ENCODE results near the gene KMT2C.
"Not testable (repeated sequence)": the region's sequence is repeated elsewhere in the genome, so short reads cannot be mapped to it uniquely, and the experiment has no call there.

The KMT2C gene

DNA sequence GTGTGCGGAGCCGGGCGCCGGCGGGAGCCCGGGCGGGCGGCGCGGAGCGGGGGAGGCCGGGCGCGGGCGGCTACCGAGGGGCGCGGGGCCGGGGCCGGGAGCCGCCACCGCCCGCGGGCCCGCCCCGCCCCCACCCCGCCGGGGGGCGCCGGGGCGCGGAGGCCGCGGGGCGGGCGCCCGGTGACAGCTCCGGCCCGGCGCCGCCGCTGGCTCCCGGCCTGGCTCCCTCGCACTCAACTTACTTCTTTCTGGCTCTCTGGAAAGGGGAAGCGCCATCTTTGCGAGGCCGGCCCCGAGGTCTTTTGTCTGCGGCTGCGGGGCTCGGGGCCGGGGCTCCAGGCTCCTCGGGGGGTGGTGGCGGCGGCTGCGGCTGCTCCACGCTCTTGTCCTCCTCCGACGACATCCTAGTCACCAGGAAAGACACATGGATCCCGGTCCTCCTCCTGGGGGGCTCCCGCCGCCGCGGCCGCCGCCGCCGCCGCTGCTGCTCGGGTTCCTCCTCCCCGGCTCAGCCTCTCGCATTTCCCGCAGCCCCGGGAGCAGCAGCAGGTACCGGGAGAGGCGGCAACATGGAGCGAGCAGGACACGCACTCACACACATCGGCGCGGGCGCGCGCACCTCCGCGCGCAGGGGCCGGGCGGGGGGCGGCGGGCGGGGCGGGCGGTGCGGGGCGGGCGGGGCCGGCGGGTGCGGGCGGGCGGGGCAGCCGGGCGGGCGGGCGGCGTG lies at the start of gene KMT2C:
KMT2C (minus strand) TSS at position 620 of the 727 bp plus-strand sequence; CDS start at position 403, 217 bp downstream.
- peak; percentile 86 for DNase-seq

DNA sequence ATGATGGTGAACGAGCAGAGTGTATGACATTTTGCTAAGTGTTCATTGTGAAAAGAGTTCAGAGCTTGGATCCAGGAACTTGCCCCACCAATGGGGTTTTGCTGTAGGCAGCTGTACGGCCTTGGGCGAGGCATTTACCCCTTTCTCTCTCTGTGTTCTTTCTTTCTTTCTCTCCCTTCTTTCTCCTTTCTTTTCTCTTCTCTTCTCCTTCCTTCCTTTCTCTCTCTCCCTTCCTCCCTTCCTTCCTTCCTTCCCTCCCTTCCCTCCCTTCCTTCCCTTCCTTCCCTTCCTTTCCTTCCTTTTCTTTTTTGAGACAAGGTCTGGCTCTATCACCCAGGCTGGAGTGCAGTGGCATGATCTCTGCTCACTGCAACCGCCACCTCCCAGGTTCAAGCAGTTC lies 45.3 kb upstream of the KMT2C start:
- no peak for DNase-seq

DNA sequence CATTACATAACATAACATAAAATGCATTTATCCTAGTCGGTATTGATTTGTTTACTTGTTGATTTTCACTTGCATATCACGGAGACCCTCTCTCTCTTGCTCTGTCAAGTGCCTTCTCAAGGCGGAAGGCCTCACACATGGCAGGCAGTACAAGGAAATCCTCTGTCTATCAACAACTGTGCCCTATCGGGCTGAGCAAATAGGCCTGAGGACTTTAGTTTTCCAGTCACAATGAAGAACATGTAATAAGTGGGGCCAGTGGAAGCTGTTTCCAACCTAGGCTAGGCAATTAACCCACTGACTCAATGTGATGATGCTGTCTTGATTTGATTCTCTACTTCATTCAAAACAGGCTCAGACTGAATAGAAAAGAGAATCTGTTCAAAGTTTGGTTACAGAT lies 44.9 kb upstream of the KMT2C start:
- no peak for DNase-seq

DNA sequence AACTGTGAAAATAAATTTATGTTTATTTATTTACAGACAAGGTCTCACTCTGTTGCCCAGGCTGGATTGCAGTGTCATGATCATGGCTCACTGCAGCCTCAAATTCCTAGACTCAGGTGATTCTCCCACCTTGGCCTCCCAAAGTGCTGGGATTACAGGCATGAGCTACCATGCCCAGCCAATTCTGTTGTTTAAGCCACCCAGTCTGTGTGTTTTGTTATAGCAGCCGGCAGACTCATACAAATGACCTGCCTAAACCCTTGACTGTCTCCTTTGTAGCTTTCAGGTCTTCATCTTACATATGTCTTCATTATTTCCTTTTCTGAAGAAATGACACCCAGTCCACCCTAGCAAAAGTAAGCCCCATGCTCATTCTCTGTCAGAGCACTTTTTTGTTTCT lies 43.8 kb upstream of the KMT2C start:
- no peak for DNase-seq

GRCh38 chr7:152478140-152478539 lies 42.3 kb upstream of the KMT2C start:
- DNase-seq, result no peak

DNA sequence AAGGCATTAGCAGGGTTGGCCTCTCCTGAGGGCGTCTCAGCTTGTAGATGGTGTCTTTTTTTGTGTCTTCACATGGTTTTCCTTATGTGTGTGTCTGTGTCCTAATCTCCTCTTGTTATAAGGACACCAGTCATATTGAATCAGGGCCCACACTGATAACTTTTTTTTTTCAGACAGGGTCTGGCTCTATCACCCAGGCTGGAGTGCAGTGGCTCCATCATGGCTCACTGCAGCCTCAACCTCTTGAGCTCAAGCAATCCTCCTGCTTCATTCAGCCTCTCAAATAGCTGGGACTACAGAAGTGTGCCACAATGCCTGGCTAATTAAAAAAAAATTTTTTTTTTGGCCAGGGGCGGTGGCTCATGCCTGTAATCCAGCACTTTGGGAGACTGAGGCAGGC lies 41.3 kb upstream of the KMT2C start:
- DNase-seq, result no peak

- peak; percentile 16 for DNase-seq
Measured at GRCh38 chr7:152476551-152476950, 40.7 kb upstream of the KMT2C start.

DNA sequence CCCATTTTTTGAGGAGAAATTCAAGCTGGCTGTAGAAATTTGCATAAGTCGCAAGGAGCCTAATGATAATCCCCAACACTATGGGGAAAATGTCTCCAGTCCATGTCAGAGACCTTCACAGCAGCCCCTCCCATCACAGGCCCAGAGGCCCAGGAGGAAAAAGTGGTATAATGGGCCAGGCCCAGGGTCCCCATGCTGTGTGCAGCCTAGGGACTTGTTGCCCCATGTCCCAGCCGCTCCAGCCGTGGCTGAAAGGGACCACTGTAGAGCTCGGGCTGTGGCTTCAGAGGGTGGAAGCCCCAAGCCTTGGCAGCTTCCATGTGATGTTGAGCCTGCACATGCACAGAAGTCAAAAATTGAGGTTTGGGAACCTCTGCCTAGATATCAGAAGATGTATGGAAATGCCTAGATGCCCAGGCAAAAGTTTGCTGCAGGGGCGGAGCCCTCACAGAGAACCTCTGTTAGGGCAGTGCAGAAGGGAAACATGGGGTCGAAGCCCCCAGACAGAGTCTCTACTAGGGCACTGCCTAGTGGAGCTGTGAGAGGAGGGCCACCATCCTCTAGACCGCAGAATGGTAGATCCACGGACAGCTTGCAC lies 35.3 kb upstream of the KMT2C start:
- DNase-seq, result not testable (repeated sequence)

DNA sequence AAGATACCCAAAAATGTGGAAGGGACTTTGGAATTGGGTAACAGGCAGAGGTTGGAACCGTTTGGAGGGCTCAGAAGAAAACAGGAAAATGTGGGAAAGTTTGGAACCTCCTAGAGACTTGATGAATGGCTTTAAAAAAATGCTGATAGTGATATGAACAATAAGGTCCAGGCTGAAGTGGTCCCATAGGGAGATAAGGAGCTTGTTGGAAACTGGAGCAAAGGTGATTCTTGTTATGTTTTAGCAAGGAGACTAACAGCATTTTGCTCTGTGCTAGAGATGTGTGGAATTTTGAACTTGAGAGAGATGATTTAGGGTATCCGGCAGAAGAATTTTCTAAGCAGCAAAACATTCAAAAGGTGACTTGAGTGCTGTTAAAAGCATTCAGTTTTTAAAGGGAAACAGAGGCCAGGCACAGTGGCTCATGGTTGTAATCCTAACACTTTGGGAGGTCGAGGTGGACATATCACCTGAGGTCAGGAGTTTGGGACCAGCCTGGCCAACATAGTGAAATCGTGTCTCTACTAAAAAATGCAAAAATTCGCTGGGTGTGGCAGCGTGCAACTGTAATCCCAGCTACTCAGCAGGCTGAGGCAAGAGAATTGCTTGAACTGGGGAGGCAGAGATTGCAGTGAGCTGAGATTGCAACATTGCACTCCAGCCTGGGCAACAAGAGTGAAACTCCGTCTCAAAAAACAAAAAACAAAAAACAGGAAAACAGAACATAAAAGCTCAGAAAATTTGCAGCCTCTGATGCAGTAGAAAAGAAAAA lies 34.6 kb upstream of the KMT2C start:
- not testable (repeated sequence) for DNase-seq

DNA sequence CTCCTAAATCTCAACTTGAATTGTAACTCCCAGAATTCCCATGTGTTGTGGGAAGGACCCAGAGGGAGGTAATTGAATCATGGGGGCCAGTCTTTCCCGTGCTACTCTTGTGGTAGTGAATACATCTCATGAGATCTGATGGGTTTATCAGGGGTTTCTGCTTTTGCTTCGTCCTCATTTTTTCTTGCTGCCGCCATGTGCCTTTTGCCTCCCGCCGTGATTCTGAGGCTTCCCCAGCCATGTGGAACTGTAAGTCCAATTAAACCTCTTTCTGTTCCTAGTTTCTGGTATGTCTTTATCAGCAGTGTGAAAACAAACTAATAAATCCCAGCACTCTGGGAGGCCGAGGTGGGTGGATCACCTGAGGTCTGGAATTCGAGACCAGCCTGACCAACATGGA lies 33.8 kb upstream of the KMT2C start:
- DNase-seq, result not testable (repeated sequence)

GRCh38 chr7:152467225-152467624 lies 31.4 kb upstream of the KMT2C start:
- DNase-seq, result no peak

DNA sequence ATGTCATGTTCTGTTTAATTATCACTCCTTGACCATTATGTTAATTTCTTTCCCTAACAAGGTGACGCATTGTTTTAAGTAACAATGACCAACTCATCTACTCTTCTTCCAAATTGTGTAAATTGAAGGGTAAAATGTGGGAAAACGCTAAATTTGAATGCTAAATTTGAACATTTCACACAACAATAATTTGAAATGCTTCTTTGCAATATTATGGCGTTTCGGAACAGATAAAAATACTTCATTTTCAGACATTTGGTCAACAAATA lies 29.2 kb upstream of the KMT2C start:
- no peak for DNase-seq

DNA sequence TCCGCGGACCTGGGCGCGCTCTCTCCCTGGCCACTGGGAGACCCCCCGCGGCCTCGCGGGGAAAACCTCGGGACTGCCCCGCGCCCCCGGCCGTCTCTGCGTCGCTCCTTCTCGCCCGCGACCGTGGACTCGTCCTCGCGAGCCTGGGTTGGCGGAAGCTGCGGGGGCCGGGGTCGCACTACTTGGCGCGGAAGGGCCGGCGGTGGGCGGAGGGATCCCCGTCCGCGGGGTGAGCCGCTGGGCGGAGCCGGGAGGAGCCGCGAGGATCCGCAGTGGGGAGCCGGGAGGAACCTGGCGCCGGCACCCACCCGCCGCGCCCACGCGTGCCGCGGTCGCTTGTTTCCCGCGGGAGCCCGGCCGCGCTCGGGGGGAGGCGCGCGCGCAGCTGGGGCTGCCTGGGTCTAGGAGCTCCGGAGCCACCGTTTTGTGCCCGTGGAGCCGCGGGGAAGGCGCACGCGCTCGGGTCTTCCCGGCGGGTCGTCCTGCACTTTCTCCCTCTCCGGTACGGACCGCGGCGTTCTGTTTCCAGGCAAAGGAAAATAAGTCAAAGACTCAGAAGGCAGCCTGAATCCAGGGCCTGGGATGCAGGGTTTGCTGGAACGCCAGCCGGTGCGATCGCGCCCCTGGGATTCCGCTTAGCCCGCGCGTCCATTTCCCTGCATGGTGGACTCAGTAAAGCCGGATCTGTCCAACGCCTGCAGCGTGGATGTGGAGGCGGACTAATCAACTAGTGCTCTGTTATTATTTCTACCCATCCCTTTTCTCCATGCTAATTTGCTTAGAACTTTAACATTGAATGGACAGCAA lies 28.7 kb upstream of the KMT2C start:
- DNase-seq, result peak; percentile 94

GRCh38 chr7:152463709-152464311 lies 28.0 kb upstream of the KMT2C start:
- peak; percentile 100 for DNase-seq

GRCh38 chr7:152462995-152463708 lies 27.3 kb upstream of the KMT2C start:
- DNase-seq, result no peak

DNA sequence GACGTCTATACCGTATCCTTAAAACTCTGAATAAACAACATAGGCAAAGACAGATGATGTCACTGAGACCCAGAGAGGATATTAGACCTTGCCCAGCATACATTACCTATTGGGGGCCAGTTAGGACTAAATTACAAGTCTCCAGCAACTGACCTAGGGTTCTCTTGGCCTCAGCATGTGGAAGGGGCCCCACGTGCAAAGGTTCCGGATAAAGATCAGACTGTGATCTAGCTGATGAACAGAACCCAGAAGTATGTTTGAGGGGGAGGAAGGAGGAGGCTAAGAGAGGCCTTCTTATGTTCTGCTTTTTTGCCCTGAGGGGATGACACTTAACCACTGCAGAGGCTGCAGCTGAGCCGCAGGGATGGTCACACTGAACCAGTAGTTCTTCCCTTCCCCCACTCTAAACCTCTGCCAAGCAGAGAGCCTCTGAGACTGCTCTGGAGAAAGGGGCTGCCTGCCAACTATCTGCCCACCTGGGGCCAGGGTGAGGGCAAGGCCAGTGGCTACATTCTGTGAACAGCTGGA lies 24.0 kb upstream of the KMT2C start:
- peak; percentile 73 for DNase-seq

GRCh38 chr7:152451356-152451755 lies 15.6 kb upstream of the KMT2C start:
- DNase-seq, result no peak

DNA sequence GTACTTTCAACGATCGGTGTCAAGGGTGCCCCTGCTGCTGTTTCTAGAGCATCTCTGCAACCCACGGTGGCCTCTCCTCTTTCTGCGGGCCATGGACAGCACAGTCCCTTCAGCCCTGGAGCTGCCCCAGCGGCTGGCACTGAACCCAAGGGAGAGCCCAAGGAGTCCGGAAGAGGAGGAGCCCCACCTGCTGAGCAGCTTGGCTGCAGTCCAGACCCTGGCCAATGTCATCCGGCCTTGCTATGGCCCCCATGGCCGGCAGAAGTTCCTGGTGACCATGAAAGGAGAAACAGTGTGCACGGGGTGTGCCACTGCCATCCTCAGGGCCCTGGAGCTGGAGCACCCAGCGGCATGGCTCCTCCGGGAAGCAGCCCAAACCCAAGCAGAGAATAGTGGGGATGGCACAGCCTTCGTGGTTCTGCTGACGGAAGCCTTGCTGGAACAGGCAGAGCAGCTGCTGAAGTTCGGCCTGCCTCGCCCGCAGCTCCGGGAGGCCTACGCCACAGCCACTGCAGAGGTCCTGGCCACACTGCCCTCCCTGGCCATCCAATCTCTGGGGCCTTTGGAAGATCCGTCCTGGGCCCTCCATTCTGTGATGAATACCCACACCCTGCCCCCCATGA lies 9.7 kb upstream of the KMT2C start:
- DNase-seq, result not testable (repeated sequence)

- DNase-seq, result no peak
Measured at GRCh38 chr7:152443586-152443985, 7.8 kb upstream of the KMT2C start.

DNA sequence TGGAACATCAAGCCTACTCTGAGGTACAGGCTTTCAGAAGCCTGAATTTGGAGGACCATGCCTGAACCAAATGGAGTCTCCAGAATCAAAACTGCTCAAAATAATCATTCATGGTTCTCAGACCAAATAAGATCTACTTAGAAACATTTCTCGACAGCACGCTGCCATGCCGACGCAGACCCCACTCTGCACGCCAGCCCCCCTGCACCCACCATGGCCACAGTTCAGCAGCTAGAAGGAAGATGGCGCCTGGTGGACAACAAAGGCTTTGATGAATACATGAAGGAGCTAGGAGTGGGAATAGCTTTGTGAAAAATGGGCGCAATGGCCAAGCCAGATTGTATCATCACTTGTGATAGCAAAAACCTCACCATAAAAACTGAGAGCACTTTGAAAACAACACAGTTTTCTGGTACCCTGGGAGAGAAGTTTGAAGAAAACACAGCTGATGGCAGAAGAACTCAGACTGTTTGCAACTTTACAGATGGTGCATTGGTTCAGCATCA lies 6.6 kb upstream of the KMT2C start:
- no peak for DNase-seq

GRCh38 chr7:152441810-152442209 lies 6.0 kb upstream of the KMT2C start:
- DNase-seq, result not testable (repeated sequence)
